22Rv1 (cell line): Measurements from ENCODE around the gene TENT4A.

ENCODE experiments used
- ZFX ChIP-seq: fragments of 450-650 bp; IDR thresholded peaks from 2 replicates; pipeline ENCODE4 v1.6.1; 2017; ENCODE audit warnings: antibody characterized with exemption, borderline replicate concordance
- TF ChIP-seq, protein P1 (sequence below): fragments of 450-650 bp; IDR thresholded peaks from 2 replicates; pipeline ENCODE4 v1.5.1; 2017; ENCODE audit warnings: mild to moderate bottlenecking

DNA sequence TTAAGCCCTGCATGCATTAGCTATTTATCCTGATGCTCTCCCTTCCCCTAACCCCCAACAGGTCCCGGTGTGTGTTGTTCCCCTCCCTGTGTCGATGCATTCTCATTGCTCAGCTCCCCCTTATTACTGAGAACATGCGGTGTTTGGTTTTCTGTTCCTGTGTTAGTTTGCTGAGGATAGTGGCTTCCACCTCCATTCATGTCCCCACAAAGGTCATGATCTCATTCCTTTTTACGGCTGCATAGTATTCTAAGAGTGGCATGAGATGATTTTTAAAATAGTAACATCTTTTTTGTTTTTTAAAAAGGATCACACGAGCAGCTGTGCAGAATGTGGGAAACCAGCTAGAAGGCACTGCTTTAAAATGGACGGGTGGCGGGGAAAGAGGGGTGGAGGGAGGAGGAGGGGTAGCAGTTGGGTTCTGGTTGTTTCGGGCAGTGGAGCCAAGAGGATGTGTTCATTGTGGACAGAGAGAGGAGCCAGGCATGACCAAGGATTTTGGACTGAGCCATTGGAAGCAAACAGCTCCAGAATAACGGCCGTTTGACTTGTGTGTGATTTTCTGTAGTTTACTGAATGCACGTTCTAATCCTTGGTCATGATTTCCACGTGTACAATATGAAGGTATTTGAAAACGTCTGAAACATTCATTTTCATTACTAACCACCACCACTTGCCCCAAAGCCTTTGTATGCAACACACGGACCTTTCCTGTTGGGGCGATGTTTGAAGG, 1.7 kb upstream of the TENT4A start:
- TF ChIP-seq, protein P1, sequence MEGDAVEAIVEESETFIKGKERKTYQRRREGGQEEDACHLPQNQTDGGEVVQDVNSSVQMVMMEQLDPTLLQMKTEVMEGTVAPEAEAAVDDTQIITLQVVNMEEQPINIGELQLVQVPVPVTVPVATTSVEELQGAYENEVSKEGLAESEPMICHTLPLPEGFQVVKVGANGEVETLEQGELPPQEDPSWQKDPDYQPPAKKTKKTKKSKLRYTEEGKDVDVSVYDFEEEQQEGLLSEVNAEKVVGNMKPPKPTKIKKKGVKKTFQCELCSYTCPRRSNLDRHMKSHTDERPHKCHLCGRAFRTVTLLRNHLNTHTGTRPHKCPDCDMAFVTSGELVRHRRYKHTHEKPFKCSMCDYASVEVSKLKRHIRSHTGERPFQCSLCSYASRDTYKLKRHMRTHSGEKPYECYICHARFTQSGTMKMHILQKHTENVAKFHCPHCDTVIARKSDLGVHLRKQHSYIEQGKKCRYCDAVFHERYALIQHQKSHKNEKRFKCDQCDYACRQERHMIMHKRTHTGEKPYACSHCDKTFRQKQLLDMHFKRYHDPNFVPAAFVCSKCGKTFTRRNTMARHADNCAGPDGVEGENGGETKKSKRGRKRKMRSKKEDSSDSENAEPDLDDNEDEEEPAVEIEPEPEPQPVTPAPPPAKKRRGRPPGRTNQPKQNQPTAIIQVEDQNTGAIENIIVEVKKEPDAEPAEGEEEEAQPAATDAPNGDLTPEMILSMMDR, result no peak
- TF ChIP-seq ZFX, result no peak
